A204.1 (cell line): ENCODE data around the gene EAF1.
"Not testable (repeated sequence)": the region's sequence is repeated elsewhere in the genome, so short reads cannot be mapped to it uniquely, and the experiment has no call there.

Experiments used
- FAIRE-seq: peaks from 2 replicates; lab custom pipeline; 2012; peaks lifted over from hg19 to GRCh38; lab: Jason Lieb, UNC

The EAF1 gene

DNA sequence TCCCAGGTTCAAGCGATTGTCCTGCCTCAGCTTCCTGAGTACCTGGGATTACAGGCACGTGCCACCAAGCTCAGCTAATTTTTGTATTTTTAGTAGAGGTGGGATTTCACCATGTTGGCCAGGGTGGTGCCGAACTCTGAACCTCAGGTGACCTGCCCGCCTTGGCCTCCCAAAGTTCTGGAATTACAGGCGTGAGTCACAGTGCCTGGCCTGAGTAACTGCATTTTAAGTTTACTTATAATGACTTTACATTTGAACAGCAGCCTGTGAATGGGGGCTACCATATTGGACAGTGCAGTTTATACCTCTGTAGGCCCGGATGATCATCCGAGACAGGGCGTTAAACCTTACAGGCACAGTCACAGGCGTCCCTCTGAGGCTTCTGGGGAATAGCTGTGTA lies 24.8 kb downstream of the EAF1 start:
- no peak for FAIRE-seq

DNA sequence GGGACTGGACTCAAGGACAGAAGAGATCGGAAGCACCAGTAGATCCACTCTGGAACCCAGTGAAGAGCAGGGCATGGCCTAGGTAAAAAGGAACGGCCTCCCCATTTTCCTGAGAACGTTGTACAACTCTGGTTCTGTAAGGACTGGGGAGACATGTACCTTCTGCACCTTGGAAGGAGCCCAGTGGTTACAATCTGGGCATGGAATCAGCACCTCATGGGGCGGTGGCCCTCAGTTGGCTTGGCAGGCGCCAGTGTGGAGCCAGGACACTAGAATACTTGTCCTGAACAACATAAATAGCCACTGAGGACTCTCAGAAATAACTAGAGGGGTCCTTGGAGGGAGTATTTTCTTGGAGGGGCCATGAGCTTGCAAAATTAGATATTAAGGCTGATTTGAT lies 25.6 kb downstream of the EAF1 start:
- FAIRE-seq: no peak

GRCh38 chr3:15453501-15453900 lies 26.1 kb downstream of the EAF1 start:
- no peak for FAIRE-seq

DNA sequence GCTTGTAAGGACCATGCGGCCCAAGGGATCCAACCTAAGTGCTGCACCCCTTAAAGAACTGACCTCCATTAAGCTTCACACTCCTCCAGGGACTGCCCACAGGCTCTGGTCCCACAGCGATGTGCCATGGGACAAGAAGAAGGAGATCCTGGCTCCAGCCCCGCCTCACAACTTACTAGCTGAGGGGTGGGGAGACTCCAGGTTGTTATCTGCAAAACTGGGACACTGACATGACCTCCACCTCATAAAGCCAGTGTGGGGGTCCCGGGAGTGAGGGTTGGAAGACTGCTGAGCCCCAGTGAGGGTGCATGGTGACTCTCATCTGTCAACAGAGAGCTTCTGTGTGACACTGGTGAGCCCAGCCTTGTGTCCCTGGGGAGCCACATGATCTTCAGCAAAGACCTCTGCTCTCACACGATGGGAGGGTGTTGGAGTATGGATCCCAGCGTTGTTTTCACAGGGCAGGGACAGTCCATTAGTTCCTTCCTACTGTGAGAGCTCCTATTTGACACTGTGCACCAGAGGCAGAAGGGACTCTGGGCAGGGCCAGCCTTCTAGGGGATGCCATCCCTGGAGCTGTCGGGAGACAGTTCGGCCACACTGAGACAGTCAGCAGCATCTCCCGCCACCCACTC lies 26.7 kb downstream of the EAF1 start:
- FAIRE-seq: no peak

DNA sequence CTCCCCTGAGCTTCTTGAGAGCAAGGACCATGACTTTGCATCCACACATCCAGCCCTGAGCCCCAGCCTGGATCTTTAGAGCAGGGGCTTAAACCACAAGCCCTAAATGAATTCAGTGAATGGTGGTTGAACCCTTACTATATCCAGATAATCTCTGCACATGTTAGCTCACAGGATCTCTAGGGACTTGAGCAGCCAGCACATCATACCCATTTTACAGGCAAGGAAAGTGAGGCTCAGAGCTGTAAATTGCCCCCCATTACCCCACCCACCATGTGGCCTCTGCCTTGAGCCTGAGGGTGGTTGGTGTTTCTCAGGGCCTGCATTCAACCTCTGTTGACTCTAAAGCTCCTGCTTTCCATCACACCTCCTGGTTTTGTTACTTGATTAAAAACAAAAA lies 27.6 kb downstream of the EAF1 start:
- FAIRE-seq: no peak

GRCh38 chr3:15455756-15456155 lies 28.4 kb downstream of the EAF1 start:
- no peak for FAIRE-seq

DNA sequence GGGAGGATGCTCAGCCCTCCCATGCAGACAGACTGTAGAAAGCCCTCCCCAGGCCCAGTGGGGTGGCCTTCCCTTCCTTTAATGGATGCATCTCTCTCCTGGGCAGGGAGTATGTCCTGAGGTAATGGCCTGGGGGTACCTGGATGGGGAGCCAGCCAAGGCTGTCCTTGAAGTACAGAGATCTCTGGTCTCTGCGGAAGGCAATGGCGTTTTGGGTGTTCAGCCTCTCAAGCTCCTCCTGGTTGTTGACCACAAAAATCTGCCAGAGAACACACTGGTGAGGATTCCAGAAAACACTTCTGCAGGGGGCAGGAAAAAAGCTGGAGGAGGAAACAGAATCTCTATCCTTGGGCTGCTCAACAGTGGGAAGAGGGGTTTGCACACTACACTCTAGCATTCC lies 28.9 kb downstream of the EAF1 start:
- FAIRE-seq: no peak

GRCh38 chr3:15456915-15457314 lies 29.5 kb downstream of the EAF1 start:
- FAIRE-seq: not testable (repeated sequence)

GRCh38 chr3:15458212-15458780 lies 30.9 kb downstream of the EAF1 start:
- no peak for FAIRE-seq

DNA sequence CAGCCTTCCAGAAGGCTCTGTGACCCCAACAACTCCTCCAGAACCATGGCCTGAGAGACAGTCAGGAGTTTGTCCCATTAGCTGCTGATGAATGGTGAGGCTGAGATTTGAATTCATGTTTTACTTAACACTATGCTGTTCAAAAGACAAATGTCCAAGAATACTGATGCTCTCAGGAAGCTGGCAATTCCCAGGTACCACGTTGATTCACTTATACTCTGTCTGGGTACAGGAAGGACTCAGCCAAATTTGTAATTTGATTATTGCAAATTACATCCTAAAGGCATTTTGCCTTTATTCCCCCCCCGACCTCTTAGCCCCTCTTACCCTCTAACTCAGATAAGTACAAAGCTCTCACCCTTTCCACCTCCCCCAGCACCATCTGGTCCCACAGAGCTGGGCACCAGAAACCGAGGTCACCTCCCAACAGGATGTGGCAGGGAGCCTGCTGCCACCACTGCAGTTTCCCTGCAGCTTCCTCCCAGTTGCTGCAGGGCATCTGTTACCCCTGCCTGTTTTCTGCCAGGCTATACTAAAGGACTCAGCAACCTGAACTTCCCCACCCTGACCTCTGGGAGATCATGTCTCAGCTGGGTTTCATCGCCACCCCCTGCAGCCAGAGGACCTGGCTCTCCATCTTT lies 33.6 kb downstream of the EAF1 start:
- FAIRE-seq: no peak

- no peak for FAIRE-seq
Measured at GRCh38 chr3:15462451-15462850, 35.1 kb downstream of the EAF1 start.

DNA sequence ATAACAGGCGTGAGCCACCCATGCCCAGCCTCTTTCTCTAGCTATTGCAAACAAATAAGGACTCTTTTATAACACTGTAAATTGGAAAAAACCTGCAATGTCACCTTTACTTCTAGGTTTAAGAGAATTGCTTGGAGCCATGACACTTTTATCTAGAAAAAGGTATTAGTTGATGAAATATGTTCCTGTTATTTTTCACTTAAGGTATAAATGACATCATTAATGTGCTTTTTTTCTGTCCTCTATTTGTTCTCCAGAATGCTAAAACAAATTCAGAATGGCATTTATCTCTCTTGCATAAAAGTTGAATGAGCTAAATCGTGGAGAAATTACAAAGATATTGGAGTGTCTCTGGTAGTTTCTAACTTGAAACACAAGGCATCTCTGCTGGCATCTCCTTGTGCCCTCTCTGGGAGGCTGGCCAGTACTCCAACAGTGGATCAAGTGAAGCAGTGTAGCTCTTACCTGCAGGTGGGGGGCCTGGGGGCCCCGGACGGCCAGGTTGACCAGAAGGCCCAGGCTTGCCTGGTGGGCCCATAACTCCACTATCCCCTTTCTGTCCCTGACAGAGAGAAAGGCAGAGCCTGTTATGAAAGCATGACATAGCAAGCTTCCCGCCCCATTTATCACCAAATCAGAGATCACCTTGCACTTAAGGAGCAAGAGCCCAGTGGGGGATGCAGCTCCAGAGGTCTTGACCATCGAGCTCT lies 38.6 kb downstream of the EAF1 start:
- no peak for FAIRE-seq

- FAIRE-seq: no peak
Measured at GRCh38 chr3:15467227-15468181, 40.1 kb downstream of the EAF1 start.

GRCh38 chr3:15470261-15470660 lies 42.9 kb downstream of the EAF1 start:
- no peak for FAIRE-seq

GRCh38 chr3:15470849-15471248 lies 43.5 kb downstream of the EAF1 start:
- FAIRE-seq: no peak

DNA sequence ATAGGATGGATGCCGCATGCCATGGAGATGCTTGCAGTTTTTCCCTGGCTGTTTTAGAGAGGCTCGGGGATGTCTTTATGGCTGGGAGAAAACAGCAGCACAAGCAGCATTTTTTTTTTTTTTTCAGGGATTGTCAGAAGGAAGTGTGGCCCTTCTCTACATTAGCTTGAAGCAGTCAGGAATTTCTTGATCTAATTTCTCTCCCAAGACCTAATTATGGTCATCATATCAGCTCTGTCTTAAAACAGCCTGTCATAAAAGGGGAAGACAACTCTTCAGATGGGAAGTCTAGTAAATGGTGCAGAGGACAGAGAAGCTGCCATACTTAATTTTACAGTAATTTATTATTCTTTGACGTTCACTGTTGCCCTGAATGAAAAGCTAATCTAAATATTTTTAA lies 44.5 kb downstream of the EAF1 start:
- FAIRE-seq: no peak

GRCh38 chr3:15475161-15475560 lies 47.8 kb downstream of the EAF1 start:
- no peak for FAIRE-seq

- FAIRE-seq: no peak
Measured at GRCh38 chr3:15476378-15476777, 49.0 kb downstream of the EAF1 start.

GRCh38 chr3:15477951-15478639 lies 50.7 kb downstream of the EAF1 start:
- FAIRE-seq: no peak

DNA sequence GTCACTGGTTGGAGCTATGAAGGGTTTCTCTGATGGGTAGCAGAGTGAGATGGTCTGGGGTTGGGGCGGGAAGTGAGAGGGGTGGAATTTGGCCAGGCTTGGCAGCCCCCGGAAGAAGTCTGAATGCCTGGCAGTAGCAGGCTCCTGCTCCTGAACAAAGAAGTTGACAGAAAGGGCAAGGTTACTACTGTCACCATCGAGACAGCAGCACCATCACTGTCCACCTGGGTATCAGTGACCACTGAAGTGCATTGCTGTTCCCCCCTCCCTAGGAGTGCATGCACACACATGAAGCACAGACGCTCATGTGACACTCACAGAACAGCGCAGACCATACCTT lies 51.2 kb downstream of the EAF1 start:
- FAIRE-seq: no peak

DNA sequence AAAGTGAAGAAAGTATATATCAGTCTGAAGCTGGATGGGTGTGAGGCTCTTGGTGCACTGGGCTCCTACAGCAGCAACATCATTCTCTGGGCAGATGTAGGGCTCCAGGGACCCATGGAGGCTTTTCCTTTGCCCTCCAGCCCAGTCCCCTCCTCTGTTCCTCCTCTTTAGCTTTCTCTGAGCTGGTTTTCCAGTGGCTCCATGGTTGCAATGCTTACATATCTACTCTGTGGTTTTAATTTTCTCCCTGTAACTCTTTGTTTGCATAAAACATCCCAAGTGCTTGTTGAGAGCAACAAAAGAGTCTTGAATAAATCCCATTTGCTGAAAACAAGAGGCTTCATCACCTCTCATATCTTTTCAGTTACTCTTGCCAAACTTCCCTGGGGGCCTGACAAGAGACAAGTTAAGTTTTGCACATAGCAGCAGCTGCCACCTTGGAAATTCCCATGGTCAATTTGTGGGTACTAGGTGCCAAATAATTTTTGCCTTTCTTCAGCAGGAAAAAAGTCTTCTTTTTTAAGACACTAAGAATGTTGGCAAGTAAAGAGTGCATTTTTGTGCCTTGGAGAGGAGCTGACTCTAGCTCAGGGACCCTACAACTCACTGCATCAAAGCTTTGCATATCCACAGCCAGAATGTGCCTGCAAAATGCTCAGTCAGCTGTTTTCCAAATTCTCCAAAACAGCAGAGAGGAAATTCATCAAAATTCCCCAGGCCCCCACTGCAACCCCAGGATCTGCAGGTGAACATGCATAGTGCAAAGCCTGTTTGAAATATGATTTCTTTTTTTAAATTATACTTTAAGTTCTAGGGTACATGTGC lies 52.2 kb downstream of the EAF1 start:
- no peak for FAIRE-seq
